Left forelimb (tissue), 1 donor: Measurements from ENCODE around the gene SLC16A12.
"Not testable (repeated sequence)": the region's sequence is repeated elsewhere in the genome, so short reads cannot be mapped to it uniquely, and the experiment has no call there.

Experiments
- DNase-seq: peaks from one replicate; pipeline ENCODE4 v3.0.0-alpha.2; 2018; ENCODE audit warnings: low spot score

The SLC16A12 gene

DNA sequence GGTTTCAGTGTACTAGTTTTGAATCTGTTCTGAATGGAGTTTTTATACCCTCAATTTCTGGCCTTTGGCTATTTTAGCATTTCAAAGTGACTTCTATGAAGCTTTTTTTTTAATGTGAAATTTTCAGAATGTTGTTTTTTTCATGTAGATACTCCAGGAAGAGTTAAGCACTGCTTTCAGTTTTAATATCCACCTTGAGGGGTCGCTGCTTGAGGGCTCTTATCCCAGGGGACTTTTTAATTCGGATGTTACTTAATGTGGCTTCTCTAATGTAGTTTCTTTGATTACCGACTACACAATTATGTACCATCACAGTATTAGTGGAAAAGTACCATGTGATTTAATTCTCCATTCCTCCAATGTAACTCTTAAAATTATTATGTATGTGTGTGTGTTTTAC lies 115.8 kb downstream of the SLC16A12 start:
- no peak for DNase-seq

DNA sequence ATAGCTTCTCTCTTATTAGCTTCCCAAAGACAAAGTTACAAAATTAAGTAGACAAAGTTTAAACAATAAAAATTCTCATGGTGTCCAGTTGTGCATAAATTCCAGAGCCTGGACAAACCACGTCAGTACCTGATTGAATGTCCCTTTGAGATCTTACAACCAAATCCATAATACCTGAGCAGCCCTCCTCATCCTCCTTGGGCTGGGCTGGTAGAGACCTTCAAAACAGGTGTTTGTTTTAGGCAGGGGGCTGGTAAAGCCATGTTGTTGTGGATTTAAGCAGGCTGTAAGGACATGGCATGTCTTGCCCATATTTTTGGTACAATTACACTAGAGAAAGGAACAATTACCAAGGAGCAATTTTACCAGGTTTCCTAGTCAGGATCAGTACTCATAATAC lies 118.9 kb downstream of the SLC16A12 start:
- no peak for DNase-seq

DNA sequence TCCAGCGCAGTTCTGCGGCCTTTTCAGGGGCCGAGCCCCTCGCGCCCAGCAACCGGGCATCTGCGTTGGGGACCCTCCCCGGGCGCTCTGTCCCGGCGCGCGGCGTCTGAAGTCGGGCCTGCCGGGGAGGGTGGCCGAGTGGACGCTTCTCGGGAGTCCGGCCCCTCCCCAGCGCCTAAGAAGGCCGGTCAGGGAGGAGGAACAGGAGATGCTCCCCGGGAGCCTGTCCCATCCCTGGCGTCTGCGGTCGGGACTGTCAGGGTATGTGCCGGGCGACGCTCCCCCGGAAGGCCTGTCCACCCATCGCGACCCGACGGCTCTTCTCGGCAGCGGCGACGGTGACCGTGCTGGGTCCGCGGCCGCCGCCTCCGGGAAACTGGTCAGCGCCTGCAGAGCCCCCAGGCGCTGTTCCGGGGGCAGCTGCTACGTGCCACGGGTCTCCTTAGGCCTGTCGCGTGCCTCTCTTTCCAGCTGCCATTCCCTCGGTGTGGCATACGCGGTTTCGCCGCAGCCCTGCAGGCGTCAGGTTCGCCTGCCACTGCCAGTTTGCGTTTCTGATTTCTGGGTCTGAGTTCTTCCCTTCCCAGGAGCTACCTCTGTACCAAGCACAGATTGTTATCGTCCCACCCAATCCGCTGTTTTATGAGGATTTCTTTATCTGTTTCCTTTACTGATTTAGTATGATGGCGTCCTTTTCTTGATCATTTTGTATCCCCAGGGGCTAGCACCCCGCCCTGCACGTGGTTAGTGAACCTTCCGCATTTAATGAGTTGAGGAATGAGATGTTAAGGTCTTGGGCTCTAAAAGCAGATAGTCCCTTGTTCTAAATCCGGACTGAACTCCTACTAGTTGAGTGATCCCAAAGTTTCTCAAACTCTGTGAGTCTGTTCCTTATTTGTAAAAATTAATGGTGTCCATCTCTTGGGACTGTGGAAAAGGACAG lies 120.2 kb downstream of the SLC16A12 start:
- DNase-seq: peak; percentile 74

DNA sequence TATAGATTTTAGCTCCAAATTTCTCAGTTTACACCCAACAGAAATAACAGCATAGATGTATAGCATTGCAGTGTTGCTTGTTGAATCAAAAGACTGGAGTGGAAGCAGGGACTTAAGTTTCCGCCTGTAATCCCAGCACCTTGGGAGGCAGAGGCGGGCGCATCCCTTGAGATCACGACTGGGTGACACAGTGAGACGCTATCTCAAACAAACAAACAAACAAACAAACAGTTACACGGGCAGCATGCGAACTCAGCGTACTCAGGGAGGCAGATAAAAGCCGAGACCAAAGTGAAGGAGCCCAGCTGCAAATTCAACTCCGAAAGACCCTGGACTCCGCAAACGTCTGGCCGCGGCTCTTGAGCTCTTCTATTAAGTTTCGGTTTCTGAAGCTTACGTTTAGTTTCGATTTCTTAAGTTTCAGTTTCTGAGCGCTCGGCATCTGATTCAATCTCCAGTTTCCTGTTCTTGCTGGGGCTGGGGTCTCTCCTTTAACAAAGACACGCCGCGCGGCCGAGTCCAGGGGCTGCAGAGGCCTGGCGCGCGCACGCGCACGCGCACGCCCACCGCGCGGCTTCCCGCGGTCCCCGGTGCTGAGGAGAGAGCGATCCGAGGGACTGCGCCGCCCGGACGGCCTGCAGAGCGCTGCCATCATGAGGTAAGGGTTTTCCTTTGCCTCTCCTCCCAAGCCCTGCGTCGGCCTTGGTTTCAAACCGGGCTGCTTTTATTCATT lies 121.1 kb downstream of the SLC16A12 start, which contains the start of gene IFIT5:
Gene IFIT5, plus strand, starts transcription at position 423 of the 733 bp plus-strand sequence. Its CDS starts 231 bp downstream, at position 654.
- DNase-seq: peak; percentile 91

DNA sequence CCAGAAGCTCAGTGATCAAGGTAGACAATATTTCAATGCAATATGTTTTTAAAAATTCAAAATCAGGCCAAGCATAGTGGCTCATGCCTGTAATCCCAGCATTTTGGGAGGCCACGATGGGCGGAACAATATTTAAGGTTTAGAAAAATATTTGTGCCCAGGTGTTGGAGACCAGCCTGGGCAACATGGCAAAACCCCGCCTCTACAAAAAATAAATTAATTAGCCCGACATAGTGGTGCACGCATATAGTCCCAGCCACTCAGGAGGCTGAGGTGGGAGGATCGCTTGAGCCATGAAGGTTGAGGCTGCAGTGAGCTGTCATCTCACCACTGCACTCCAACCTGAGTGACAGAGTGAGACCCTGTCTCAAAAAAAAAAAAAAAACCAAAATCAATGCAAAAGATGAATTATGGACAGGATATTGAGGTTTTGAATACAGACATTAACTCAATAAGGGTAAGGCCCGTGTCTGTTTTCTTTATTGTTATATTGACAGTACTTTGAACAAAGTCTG lies 121.9 kb downstream of the SLC16A12 start:
- DNase-seq: no peak

DNA sequence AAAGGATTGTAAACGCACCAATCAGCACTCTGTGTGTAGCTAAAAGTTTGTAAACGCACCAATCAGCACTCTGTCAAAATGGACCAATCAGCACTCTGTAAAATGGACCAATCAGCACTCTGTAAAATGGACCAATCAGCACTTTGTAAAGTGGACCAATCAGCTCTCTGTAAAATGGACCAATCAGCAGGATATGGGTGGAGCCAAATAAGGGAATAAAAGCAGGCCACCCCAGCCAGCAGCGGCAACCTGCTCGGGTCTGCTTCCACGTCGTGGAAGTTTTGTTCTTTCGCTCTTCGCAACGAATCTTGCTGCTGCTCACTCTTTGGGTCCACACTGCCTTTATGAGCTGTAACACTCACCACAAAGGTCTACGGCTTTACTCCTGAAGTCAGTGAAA lies 123.1 kb downstream of the SLC16A12 start:
- DNase-seq: not testable (repeated sequence)

DNA sequence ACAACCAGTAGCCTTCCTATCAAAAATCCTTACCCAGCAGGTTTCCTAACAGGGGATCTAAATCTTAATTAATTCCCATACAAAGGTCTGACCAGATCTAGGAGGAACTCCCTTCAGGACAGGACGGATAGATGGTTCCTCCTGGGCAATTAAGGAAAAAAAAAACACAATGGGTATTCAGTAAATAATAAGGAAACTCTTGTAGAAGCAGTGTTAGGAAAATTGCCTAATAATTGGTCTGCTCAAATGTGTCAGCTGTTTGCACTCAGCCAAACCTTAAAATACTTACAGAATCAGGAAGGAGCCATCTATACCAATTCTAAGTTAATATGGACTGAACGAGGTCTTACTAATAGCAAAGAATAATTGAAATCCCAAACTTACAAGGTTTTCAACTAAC lies 124.3 kb downstream of the SLC16A12 start:
- not testable (repeated sequence) for DNase-seq

DNA sequence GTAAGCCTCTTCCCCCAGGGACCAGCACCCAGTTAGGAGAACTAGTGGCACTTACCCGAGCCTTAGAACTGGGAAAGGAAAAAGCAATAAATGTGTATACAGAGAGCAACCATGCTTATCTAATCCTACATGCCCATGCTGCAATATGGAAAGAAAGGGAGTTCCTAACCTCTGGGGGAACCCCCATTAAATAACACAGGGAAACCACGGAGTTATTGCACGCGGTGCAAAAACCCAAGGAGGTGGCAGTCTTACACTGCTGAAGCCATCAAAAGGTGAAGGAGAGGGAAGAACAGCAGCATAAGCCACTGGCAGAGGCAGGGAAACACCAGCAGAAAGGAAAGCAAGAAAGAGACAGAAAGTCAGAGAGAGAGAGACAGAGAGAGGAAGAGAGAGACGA lies 124.8 kb downstream of the SLC16A12 start:
- DNase-seq: not testable (repeated sequence)

DNA sequence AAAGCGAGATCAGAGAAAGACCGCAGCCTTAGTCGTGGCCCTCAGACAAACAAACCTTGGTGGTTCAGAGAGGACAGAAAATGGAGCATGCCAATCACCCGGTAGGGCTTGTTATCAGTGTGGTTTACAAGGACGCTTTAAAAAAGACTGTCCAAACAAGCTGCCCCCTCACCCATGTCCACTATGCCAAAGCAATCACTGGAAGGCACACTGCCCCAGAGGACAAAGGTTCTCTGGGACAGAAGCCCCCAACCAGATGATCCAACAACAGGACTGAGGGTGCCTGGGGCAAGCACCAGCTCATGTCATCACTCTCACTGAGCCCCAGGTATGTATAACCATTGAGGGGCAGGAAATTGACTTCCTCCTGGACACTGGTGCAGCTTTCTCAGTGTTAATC lies 126.1 kb downstream of the SLC16A12 start:
- not testable (repeated sequence) for DNase-seq

DNA sequence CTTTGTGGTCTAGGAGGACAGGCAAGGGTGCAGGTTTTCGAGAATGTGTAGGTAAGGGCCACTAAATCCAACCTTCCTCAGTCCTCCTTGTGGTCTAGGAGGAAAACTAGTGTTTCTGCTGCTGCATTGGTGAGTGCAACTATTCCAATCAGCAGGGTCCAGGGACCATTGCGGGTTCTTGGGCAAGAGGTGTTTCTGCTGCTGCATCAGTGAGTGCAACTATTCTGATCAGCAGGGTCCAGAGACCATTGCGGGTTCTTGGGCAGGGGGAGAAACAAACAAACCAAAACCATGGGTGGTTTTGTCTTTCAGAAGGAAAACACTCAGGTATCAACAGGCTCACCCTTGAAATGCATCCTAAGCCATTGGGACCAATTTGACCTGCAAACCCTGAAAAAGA lies 127.6 kb downstream of the SLC16A12 start:
- DNase-seq: not testable (repeated sequence)

DNA sequence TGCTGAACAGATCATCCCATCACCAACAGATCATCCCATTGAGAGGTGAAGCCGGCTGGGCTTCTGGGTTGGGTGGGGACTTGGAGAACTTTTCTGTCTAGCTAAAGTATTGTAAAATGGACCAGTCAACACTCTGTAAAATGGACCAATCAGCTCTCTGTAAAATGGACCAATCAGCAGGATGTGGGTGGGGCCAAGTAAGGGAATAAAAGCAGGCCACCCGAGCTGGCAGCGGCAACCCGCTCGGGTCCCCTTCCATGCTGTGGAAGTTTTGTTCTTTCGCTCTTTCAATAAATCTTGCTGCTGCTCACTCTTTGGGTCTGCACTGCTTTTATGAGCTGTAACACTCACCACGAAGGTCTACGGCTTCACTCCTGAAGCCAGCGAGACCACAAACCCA lies 129.2 kb downstream of the SLC16A12 start:
- not testable (repeated sequence) for DNase-seq

DNA sequence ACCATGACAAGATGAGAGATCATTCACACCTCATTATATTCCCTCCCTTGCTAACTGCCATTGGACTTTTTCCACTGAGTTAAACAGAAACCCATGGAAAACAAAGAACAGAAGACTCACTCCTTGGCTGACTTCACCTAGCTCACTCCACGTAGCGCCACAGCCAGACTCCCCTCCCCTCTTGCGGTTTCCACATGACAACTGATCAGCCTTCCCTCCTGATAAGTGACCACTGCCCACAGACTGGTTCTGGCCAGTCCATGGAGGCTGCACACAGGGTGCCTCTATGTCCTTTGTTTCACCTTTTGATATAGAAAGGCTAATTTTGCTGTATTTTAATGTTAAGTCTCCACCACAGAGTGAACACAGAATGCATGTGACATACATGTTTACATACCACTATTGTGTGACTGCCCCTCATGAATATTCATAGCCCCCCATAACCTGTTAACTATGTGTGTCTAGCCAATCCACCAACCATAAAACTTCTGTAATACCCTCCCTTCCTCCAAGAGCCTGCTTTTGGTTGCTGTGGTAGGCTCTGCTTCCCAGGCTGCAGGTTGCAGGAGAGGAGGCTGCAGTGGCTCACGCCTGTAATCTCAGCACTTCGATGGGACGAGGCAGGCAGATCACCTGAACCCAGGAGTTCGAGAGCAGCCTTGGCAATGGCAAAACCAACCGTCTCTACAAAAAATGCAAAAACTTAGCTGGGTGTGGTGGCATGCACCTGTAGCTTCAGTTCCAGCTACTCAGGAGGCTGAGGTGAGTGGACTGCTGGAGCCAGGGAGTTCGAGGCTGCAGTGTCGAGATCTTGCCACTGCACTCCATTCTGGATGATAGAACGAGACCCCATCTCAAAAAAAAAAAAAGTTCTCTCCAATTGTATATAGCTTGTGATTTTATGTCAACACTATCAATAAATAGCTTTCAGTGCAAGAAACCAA lies 131.0 kb downstream of the SLC16A12 start:
- no peak for DNase-seq

DNA sequence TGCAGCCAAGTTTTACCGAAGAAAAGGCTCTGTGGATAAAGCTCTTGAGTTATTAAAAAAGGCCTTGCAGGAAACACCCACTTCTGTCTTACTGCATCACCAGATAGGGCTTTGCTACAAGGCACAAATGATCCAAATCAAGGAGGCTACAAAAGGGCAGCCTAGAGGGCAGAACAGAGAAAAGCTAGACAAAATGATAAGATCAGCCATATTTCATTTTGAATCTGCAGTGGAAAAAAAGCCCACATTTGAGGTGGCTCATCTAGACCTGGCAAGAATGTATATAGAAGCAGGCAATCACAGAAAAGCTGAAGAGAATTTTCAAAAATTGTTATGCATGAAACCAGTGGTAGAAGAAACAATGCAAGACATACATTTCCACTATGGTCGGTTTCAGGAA lies 132.4 kb downstream of the SLC16A12 start:
- no peak for DNase-seq

DNA sequence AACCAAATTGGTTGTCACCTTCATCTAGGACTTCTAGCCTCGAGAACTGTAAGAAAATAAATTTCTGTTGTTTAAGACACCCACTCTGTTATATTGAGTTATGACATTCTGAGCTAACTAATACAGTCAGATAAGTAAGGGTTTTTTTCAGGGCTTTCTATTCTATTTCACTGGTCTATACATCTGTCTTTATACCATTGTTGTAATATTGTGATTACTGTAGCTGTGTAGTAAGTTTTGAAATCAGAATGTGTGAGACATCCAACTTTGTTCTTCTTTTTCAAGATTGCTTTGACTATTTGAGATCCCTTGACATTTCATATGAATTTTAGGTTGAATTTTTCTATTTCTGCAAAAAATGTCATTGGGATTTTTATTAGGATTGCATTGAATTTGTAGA lies 135.4 kb downstream of the SLC16A12 start:
- no peak for DNase-seq

DNA sequence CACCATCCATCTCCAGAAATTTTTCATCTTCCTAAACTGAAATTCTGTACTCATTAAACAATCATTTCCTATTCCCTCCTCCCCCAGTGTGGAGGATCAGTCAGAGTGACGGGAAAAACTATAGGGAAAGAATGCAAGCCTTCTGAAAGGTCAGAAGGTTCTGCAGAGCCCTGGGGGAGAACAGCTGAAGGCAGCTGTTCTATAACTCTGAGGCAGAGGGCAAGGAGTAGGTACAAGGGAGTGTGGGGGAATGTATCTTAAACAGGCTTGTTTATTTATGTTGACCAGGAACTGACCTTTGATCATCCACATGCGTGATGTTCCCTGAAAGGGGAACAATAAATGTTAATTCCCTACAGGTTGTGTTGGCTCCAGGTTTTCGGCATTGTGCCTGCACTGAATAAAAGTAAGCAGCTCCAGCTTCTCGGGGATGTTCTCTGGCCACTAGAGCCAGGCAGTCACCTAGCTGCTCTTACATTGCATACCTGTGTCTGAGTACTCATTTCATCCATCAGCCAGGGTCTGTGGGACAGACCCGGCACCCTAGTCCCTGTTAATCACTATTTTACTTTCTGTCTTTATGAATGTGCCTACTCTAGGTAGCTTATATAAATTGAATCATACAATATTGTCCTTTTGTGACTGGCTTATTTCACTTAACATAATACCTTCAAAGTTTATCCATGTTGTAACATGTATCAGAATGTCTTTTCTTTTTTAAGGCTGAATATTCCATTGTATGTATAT lies 137.2 kb downstream of the SLC16A12 start:
- no peak for DNase-seq

DNA sequence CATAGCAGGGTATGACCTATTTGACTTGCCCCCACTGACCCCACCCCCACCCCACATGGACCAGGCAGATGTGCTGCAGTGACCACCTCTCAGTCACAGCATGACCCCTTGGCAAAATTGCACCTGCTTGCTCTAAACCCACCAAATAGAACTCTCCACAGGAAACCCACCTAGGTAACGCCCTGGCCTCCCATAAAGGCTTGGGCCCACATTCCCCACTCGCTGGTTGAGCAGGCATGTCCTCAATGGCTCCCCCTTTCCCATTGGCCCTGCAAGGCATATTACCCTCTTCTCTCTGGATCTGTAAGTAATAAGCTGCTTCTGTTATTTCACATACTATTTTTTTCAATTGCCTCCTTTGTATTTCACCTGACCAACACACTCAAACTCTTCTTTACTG lies 140.3 kb downstream of the SLC16A12 start:
- DNase-seq: no peak

DNA sequence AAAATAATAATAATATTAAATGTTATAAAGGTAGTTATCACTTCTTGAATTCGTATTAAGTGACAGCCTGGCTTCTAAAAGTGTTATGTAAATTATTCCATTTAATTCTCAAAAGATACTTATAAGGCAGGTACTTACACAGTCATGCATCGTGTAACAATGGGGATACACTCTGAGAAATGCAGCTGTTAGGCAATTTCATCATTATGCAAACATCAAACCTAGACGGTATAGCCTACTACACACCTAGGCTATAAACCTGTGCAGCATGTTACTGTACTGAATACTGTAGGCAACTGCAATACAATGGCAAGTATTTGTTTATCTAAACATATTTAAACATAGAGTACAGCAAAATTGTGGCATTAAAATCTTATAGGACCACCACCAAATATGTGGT lies 141.5 kb downstream of the SLC16A12 start:
- DNase-seq: no peak

DNA sequence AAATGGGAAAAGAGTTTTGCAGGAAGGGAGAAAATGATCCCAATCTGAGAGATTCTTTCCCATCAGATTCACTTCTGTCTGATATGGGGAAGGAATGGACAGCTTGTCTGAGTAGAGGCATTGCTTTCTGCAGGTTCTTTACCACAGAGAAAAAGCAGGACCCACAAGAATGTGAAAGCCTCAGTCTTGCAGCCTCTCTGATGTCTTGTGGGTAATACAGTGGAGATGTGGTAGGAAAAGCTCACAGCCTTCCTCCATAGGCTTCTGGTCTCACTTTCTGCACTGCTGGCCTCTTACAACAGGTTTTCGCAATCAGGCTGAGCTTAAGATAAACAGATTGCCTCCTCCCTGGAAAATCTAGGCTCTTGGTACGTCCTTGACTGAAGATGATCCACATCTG lies 142.4 kb downstream of the SLC16A12 start:
- no peak for DNase-seq

DNA sequence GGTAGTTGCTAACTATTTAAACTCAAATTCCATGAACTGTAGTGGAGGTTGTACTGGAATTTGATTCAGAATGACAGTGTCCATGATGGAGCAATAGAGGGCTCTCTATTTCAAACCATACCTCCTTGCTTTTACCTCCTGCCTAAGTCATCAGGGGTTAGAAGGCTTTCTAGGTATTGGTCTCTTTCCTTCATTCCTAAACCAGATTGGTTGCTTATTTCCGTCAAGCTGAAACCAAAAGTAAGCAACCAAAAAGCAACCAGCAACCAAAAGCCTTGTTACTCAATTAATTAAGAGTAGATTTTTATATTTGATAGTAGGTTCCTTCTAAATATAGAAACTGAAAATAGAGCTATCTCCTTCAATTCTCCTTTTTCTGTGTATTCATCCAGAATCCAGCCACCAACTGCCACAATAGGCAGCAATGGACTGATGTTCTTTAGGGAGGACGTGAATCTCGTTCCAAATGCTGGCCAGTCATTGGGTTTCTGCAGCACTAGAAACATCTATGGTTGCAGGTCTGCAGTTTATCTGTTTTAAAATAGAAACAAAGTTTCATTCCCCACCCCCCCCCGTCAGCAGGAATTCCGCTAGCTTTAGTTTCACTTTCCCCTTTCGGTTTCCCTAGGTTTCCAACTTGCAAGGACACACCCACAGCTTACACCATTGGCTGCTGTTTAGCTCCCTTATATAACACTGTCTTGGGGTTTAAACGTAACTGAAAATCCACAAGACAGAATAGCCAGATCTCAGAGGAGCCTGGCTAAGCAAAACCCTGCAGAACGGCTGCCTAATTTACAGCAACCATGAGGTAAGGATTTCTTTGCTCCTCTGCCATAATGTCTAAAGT lies 143.3 kb downstream of the SLC16A12 start, which contains the start of gene IFIT1:
Gene IFIT1, plus strand, starts transcription at position 717 of the 850 bp plus-strand sequence. Its CDS starts 90 bp downstream, at position 807.
- DNase-seq: no peak

DNA sequence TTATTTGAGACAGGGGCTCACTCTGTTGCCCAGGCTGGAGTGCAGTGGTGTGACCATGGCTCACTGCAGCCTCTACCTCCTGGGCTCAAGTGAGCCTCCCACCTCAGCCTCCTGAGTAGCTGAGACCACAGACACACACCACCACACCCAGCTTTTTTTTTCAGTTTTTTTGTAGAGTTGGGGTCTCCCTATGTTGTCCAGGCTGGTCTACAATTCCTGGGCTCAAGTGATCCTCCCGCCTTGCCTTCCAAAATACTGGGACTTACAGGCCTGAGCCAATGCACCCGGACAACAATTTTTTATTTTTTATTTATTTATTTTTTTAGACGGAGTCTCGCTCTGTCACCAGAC lies 144.2 kb downstream of the SLC16A12 start:
- not testable (repeated sequence) for DNase-seq
